SU-DHL-6 (cell line): ENCODE data around the gene COL5A1.

Experiments used
- CTCF ChIP-seq: fragments of 200-600 bp; sonication (generic); IDR thresholded peaks from one replicate; pipeline ENCODE4 v1.5.1; 2017; ENCODE audit warnings: antibody characterized with exemption, mild to moderate bottlenecking, low read length, moderate library complexity; ENCODE audit not compliant: insufficient read depth, poor library complexity, severe bottlenecking
- EZH2phosphoT487 ChIP-seq: fragments of 200-600 bp; sonication (generic), shearing (Covaris generic); conservative IDR thresholded peaks from 2 replicates; pipeline ENCODE4 v1.6.1; 2018; ENCODE audit warnings: mild to moderate bottlenecking, antibody characterized with exemption, low read length, moderate library complexity, mixed read lengths

DNA sequence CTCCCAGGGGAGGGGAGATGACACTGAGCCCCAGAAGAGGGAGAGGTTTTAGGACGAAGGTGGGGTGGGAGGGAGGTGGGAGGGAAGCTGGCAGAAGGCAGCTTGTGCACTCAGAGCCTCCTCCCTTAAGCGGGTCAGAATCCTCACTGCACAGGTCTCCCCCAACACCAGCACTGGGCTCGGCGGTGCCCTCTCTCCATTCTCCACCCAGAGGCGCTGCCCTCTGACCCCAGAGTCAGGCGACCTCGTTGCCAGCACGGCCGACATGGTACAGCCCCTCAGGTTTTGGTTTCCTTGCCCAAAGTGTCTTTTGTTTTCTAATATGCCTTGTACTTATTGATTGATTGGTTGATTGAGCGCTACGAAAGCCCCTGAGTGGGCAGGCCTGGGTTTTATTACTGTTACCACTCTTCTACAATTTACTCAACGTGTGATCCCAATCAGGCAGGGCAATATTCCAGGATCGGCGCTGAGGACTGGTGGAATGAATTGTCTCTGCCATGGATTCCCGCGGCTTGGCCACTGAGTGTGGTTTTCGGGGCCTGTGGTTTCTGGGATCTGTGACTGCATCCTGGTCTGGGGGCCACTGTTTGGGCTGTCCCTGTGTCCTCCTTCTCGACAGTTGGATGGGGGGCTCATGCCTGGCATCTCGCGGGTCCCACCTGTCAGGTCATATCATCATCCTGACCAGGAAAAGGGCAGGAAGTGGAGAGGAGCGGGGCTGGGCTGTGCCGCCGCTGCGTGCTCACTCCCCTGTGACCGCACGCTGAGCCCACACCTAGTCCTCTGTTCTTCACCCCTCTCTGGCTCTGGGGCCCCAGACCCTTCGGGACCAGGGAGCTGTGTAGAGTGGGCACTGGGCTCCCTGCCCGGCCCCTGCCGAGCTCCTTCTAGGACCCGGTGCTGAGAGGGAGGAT is 229.4 kb downstream of the COL5A1 start:
- TF ChIP-seq CTCF (no peak), EZH2phosphoT487 (no peak)
